ENCODE measurements around the gene GIMAP1.
"Not testable (repeated sequence)": the region's sequence is repeated elsewhere in the genome, so short reads cannot be mapped to it uniquely, and the experiment has no call there.

The GIMAP1 gene

DNA sequence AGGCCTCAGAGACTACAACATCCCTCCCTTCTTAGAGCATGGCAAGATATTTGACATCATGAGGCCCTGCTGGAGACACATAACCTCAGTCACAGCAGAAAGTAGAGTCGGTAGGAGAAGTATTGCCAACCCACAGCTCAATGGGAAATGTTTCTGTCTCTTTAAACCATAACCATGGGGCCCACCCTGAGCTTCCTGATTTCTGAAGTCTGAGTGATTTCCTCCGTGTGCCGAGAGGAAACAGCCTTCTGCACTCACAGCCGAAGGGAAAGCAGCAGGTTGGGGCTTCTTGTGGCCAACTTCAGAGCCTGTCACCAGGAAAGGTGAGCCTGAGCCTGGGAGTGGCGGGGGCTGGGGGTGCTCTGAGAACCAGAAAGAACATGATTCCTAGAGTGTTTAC, at the start of gene GIMAP1:
GIMAP1 (plus strand) TSS at position 246 of the 400 bp plus-strand sequence. CDS start 2,435 bp downstream, outside the sequence.
- no peak for DNase-seq (ENCODE audit: low read depth)

DNA sequence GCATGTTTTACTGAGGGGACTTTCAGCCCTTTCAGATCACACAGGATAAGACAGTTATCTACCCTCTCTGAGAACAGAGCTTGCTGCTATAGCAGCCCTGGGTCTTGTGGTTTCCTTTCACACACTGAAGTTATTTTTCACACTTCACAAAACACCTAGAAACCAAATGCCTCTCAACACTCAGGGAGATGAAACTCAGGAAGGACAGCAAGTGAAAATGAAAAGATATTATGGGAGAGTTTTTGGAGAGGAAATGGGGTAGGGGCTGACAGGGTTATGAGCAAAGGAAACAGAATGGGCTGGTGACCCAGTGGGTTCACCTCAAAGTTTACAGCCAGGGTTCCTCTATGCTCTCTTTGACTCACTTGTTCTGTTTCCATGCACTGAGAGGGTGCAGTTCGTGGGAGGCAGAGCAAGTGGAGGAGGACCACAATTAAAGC, 47.9 kb upstream of the GIMAP1 start:
- DNase-seq (ENCODE audit: low read depth) = no peak

DNA sequence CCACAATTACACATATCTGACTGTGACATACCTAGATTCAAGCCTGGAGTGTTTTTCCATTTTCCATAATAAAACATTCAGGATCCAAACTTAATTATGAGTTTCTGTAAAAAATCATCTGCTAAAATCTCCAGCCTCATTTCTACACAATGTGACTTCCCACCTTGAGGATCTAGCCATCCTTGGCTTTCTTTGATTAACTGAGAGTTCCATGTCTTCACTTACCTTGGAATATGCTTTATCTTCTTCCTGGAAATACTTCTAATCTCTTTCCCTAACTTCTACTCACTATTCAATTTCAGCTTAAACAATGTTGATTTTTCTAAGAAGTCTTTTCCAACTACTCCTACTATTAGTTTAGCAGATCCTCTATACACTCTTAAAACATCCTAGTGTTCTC, 47.4 kb upstream of the GIMAP1 start:
- no peak for DNase-seq (ENCODE audit: low read depth)

DNA sequence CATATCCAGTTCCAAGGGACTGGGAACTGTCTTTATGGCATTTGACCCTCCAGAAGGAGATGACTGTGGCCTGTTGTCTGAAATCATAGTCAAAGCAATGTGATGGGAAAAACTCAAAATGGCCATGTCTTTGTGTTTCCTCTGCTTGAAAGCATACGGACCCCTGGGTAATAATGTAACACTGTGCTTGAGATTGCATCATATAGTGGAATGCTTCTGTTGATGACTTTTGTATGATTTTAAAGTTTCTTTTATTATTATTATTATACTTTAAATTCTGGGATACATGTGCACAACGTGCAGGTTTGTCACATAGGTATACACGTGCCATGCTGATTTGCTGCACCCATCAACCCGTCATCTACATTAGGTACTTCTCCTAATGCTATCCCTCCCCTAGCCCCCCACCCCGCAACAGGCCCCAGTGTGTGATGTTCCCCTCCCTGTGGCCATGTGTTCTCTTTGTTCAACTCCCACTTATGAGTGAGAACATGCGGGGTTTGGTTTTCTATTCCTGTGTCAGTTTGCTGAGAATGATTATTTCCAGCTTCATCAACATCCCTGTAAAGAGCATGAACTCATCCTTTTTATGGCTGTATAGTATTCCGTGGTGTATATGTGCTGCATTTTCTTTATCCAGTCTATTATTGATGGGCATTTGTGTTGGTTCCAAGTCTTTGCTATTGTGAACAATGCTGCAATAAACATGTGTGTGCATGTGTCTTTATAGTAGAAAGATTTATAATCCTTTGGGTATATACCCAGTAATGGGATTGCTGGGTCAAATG, 44.4 kb upstream of the GIMAP1 start:
- not testable (repeated sequence) for DNase-seq (ENCODE audit: low read depth)

DNA sequence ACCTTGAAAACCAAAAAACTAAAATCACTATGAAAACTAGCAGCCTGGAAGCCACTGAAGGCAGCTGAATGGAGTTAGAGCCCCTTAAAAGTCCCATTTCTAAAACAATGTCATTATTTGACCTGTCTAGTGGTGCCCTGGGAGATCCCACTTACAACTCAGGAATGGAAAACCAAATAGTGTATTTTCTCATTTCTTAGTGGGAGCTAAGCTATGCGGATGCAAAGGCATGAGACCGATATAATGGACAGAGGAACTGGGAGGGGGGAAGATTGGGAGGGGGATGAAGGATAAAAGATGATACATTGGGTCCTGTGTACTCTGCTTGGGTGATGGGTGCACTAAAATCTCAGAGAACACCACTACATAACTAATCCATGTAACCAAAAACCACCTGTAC, 40.7 kb upstream of the GIMAP1 start:
- DNase-seq (ENCODE audit: low read depth) = no peak

DNA sequence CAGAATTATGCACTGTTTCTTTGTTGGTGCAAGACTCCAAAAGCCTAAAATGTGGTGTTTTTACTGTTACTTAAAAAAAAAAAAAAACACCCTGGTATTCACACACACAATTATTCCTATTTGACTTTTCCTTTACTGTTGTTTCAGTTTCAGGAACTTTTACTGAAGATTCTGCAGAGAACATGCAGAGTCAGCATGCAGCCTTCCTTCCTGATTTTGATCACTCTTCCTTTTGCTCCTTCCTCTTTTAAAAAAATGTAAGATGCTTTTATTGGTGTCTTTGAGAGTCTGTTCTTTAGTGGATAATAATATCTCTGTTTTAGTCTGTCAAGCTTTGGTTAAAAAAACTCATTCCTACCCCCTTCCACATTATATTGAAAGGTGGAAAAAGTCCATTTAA, 40.1 kb upstream of the GIMAP1 start:
- DNase-seq (ENCODE audit: low read depth) = not testable (repeated sequence)

DNA sequence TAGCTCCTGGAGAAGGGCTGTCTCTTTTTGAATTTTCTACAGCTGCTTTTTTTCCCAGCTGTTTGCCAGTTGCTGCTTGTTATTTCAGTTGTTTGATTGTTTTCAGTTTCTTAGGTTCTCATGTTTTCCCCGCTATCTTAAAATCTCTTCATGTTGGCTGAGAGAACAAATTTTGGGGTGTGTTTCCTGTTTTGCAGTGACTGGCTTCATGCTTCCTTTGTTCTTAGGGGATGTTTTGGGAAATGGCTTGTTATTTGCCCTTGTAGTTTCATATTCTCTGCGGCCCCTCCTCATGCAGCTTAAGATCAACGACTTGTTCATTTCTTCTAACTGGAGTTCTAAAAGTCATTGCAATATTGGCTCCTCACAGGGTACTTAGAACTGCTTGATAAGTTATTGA, 39.6 kb upstream of the GIMAP1 start:
- not testable (repeated sequence) for DNase-seq (ENCODE audit: low read depth)

DNA sequence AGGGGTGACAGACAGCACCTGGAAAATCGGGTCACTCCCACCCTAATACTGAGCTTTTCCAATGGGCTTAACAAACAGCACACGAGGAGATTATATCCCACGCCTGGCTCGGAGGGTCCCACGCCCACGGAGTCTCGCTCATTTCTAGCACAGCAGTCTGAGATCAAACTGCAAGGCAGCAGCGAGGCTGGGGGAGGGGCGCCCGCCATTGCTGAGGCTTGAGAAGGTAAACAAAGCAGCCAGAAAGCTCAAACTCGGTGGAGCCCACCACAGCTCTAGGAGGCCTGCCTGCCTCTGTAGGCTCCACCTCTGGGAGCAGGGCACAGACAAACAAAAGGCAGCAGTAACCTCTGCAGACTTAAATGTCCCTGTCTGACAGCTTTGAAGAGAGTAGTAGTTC, 37.8 kb upstream of the GIMAP1 start:
- DNase-seq (ENCODE audit: low read depth) = not testable (repeated sequence)

GRCh38 chr7:150680364-150680763, 36.0 kb upstream of the GIMAP1 start:
- DNase-seq (ENCODE audit: low read depth) = not testable (repeated sequence)

GRCh38 chr7:150685219-150686029, 31.0 kb upstream of the GIMAP1 start, which contains the start of gene GIMAP2:
GIMAP2 (plus strand) TSS chr7:150685706; CDS start chr7:150687060, 1,354 bp downstream.
- peak; percentile 35 for DNase-seq (ENCODE audit: low read depth)

DNA sequence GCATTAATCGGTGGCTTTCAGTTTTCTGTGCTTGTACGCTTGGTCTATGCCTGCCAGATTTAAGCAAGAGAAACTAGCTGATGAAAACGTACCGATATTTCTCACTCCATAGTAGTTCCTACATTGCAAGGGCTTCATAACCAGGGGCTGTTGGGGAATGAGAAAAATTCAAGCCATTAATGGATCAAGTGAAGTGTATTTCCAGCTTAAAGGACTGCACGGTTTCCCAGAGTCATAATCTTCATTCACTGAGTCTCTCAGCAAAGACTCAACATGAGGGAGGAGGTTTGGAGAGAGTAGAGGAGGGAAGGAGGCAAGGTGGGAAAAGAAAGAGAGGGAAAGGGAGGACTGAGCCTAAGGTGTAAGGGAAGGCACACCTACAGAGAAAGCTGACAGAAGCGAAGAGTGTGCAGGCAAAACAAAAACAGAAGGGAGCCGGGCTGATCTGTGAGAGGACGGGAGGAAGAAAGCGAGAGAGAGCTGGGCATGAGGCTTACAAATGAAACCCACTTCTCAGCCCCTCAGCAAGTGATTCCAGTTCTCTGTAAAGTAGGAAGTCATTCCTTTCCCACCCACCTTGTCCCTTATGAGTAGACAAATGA, 30.3 kb upstream of the GIMAP1 start:
- peak; percentile 2 for DNase-seq (ENCODE audit: low read depth)

DNA sequence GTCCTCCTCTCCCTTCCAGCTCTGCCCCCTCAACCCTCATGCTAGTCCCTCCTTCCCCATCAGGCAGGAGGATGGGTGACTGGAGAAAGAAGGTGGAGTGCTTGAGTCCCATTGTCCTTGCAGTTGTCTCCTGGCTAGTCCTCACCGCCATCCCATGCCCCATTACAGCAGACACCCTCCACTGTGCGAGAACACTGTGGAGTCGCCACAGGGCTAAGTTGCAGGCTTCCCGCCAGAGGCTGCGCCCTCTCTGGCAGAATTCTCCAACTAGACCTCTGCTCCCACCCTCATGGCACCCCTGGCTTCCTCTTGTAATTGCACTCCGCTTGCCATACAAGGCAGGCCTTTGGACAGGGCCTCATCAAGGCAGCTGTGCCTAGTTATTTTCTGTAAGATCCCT, 27.8 kb upstream of the GIMAP1 start:
- no peak for DNase-seq (ENCODE audit: low read depth)

DNA sequence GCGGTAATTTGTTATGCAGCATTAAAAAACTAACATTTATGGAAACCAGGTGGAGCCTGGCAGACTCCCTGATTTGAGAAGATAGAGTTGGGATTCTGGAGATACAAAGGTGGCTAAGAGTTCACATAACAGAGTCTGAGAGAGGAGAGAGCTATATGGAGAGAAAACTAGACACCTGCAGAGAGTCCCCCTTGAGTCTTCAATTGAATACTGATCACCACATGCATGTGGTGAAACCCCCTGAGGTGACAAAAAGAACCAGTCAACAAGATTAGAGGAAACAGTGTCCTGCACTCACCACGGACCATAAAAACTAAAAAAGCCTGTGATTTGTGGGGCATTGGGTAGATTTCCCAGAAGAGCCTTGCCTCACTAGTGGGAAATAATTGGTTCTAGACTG, 20.8 kb upstream of the GIMAP1 start:
- no peak for DNase-seq (ENCODE audit: low read depth)

DNA sequence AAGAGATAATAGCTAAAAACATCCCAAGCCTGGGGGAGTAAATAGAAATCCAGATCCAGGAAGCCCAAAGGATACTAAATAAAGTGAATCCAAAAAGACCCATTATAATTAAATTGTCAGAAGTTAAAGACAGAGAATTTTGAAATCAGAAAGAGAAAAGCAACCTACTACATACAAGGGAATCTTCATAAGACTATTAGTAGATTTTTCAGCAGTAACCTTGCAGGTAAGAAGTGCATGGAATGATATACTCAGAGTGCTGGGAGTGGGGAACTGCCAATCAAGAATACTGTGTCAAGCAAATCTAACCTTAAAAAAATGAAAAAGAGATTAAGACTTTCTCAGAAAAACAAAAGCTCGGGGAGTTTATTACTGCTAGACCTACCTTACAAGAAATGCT, 13.2 kb upstream of the GIMAP1 start:
- DNase-seq (ENCODE audit: low read depth) = no peak

GRCh38 chr7:150715293-150715692, 1.1 kb upstream of the GIMAP1 start:
- no peak for DNase-seq (ENCODE audit: low read depth)

DNA sequence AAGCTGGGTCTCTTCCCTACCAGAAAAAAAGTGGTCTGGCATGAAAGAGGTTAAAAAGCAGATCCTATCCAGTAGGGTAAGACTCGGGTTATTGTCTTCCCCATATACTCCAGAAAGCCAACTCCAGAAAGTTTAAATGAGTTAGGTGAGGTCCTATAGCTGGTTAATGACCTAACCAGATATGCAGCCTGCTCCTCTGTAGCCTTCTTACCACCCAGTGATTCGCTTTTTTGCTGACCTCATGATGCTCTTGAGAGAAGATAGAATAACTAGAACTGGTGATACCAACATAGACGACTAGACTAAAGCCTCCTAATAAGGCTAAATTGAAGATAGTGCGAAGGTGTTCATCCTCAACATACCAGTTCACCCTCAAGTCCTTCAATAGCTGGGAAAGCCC, 675 bp upstream of the GIMAP1 start:
- DNase-seq (ENCODE audit: low read depth) = no peak

- no peak for DNase-seq (ENCODE audit: low read depth)
These were observed 526 bp downstream of the GIMAP1 start for GRCh38 chr7:150716939-150717338.

GRCh38 chr7:150717814-150718420, 1.5 kb downstream of the GIMAP1 start:
- no peak for DNase-seq (ENCODE audit: low read depth)

DNA sequence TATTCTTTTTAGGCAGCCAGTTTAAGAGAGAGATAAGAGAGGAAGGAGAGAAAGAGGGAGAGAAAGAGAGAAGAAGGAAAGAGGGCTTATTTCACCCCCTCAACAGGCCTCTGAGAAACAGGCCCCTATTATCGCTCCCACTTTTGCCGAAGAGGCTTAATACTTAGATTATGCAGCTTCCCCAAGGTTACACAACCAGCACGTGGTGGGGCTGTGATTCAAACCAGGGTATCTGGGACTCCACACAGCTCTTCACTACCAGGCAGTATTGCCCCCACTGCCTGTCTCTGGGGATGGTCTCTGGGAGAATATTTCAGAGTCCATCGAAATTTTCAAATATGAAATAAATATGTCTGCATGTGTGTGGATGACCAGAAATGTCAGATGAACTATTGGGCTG, 3.0 kb downstream of the GIMAP1 start:
- DNase-seq (ENCODE audit: low read depth) = no peak

- no peak for DNase-seq (ENCODE audit: low read depth)
These were observed 3.8 kb downstream of the GIMAP1 start for GRCh38 chr7:150719960-150720891.

DNA sequence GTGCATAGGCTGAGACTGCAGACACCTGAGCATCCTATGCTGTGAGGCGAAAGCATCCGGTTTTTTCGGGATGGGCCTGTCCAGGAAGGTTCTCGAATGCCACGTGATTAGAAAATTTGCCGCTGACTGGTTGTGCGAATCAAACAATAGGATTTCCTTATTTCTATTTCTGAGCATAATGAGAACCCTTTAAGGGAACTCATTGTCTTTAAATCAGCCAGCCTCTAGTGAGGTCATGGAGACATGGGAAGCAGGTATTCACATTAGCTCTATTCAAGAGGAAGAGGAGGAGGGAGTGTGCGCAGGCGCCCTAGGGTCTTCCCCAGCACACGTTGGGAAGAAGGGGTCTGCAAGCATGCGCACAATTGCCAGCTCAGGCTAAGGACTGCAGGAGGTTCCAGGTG, 5.6 kb downstream of the GIMAP1 start:
- DNase-seq (ENCODE audit: low read depth) = no peak

Measured in ELR (cell line).